Mammary epithelial cell (primary cell): ENCODE data around the gene TRPM1.

ENCODE experiments used
- EZH2 ChIP-seq: IDR thresholded peaks from 2 replicates; pipeline ENCODE4 v1.6.1; 2012; ENCODE audit warnings: low read length, inconsistent platforms, borderline replicate concordance
- TF ChIP-seq, protein P1 (sequence below), 2 donors: IDR thresholded peaks in 1 of 2; conservative IDR thresholded peaks in 1 of 2; 2 replicates each; pipeline ENCODE4 v1.5.1; 2011 to 2012; ENCODE audit warnings: inconsistent platforms in 2 of 2, low read length in 2 of 2, mild to moderate bottlenecking in 2 of 2, control low read depth in 1 of 2, low read depth in 1 of 2; ENCODE audit not compliant: insufficient read depth in 1 of 2; ENCODE audit errors: extremely low read depth in 1 of 2

DNA sequence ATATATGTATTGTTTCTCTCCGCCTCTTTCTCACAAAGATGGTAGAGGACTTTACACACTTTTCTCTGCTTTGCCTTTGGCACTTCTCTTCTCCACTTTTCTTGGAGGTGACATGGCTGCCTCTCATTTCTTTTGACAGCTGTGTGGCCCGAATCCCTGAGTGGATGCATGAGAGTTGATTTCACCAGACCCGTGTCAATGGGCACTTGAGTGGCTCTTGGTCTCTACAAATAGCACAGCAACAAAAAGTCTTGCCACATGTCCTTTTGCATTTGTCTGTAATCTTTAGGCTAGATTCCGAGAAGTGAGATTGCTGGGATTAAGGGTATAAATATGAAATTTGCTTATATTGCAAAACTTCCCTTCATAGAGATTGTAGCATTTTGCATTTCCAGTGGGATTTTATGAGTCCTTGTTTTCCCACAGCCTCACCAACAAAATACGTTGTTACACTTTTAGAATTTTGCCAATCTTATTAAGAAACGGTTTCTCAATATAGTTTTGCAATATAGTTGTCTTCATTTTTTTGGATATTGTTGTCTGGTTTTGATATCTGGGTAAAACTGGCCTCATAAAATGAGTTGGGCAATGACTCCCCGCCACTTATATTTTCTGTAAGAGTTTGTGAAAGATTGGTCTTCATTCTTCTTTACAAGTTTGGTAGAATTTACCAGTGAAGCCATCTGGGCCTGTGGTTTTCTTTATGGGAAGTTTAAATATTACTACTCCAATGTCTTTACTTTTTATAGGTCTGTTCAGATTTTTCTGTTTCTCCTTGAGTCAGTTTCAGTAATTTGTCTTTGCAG lies 5.2 kb upstream of the TRPM1 start:
- TF ChIP-seq, protein P1, sequence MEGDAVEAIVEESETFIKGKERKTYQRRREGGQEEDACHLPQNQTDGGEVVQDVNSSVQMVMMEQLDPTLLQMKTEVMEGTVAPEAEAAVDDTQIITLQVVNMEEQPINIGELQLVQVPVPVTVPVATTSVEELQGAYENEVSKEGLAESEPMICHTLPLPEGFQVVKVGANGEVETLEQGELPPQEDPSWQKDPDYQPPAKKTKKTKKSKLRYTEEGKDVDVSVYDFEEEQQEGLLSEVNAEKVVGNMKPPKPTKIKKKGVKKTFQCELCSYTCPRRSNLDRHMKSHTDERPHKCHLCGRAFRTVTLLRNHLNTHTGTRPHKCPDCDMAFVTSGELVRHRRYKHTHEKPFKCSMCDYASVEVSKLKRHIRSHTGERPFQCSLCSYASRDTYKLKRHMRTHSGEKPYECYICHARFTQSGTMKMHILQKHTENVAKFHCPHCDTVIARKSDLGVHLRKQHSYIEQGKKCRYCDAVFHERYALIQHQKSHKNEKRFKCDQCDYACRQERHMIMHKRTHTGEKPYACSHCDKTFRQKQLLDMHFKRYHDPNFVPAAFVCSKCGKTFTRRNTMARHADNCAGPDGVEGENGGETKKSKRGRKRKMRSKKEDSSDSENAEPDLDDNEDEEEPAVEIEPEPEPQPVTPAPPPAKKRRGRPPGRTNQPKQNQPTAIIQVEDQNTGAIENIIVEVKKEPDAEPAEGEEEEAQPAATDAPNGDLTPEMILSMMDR (conservative IDR thresholded peaks at IDR 0.05 in 1 of 2, IDR thresholded peaks at IDR 0.05 in 1 of 2; ENCODE audit: extremely low read depth in 1 of 2, insufficient read depth in 1 of 2, low read depth in 1 of 2, low read length in 2 of 2) = no peak
- no peak for TF ChIP-seq EZH2
